Esophagus muscularis mucosa (tissue), 4 donors: ENCODE data around the gene TAS2R3. TPM values are rescaled to one million over a fixed set of nuclear protein-coding genes. Genes with fewer than 3 reads are reported as not detected.

ENCODE experiments used
- DNase-seq: peaks from one replicate; pipeline ENCODE4 v3.0.0-alpha.2; 2017; ENCODE audit errors: extremely low spot score
- H3K27ac ChIP-seq, 4 donors: fragments of 200-600 bp; sonication (generic); replicated peaks in 1 of 4; 1 replicate in 3 of 4; 2 replicates in 1 of 4; pipeline ENCODE4 v1.5.1; 2016 to 2019; ENCODE audit warnings: mild to moderate bottlenecking in 1 of 4
- H3K27me3 ChIP-seq, 4 donors: fragments of 200-600 bp; sonication (generic); one replicate each; pipeline versions ENCODE4 v1.5.1 to v1.6.0; 2016 to 2019
- H3K36me3 ChIP-seq, 4 donors: fragments of 200-600 bp; sonication (generic); one replicate each; pipeline ENCODE4 v1.5.1; 2016 to 2019
- H3K4me1 ChIP-seq, 4 donors: fragments of 200-600 bp; sonication (generic); one replicate each; pipeline ENCODE4 v1.5.1; 2016 to 2019
- H3K4me3 ChIP-seq, 4 donors: fragments of 200-600 bp; sonication (generic); 1 replicate in 2 of 4; 2 replicates in 2 of 4; pipeline ENCODE4 v1.5.1; 2016 to 2019; ENCODE audit warnings: mild to moderate bottlenecking in 4 of 4, moderate library complexity in 1 of 4
- H3K9me3 ChIP-seq, 4 donors: fragments of 200-600 bp; sonication (generic); 1 replicate in 3 of 4; 2 replicates in 1 of 4; pipeline ENCODE4 v1.5.1; 2016 to 2019
- CTCF ChIP-seq, 3 experiments: fragments of 200-600 bp in 2 of 3; fragments of 450-650 bp in 1 of 3; sonication (generic) in 2 of 3; IDR thresholded peaks; one replicate each; pipeline ENCODE4 v1.5.1; 2017 to 2019; ENCODE audit warnings: antibody characterized with exemption in 3 of 3, mild to moderate bottlenecking in 2 of 3, moderate library complexity in 1 of 3
- EP300 ChIP-seq: sonication (generic); formaldehyde crosslinking; IDR thresholded peaks from one replicate; pipeline ENCODE4 v1.6.1; 2017; ENCODE audit warnings: antibody characterized with exemption
- POLR2A ChIP-seq: fragments of 450-650 bp; IDR thresholded peaks from one replicate; pipeline ENCODE4 v1.6.1; 2017; ENCODE audit warnings: antibody characterized with exemption, moderate library complexity, mild to moderate bottlenecking, low read depth
- POLR2AphosphoS5 ChIP-seq, 2 donors: sonication (generic); formaldehyde crosslinking; IDR thresholded peaks; one replicate each; pipeline ENCODE4 v1.6.1; 2017; ENCODE audit warnings: antibody characterized with exemption in 2 of 2
- WGBS: methylation state at CpG from one replicate; pipeline ENCODE4 v1.1.5; 2018; 5-methylcytosine and 5-hydroxymethylcytosine counted together
- intact Hi-C: fragments of 100-400 bp; cut with DNase I; formaldehyde crosslinking; loops from one replicate; pipeline ENCODE4 v1.15.1; 2023
- total RNA-seq, 4 donors: library from RNA; depleted of rRNA; stranded (reverse); fragments of >200 nt; gene quantifications; one replicate each; pipeline versions ENCODE4 v1.1.0 to v1.2.1, GENCODE V29; 2016

TAS2R3 gene
- total RNA-seq, 4 donors from 2014 or later, result 2.1 TPM; not detected in 3

- intact Hi-C loops, result no loop called here
- no peak for TF ChIP-seq EP300
- no peak for TF ChIP-seq POLR2A
- TF ChIP-seq CTCF (IDR thresholded peaks at IDR 0.05), result no peak
- no peak for TF ChIP-seq POLR2AphosphoS5 (IDR thresholded peaks at IDR 0.05)
- no peaks in the 10 kb centered on the region for H3K9me3 ChIP-seq
These were observed 46.4 kb upstream of the TAS2R3 start for GRCh38 chr7:141717450-141717849.

GRCh38 chr7:141722529-141722928, 41.4 kb upstream of the TAS2R3 start:
- no peak for TF ChIP-seq POLR2A
- no peak for TF ChIP-seq POLR2AphosphoS5 (IDR thresholded peaks at IDR 0.05)
- no peak for TF ChIP-seq EP300
- no peak for TF ChIP-seq CTCF (IDR thresholded peaks at IDR 0.05)
- Histone ChIP-seq H3K27ac (no peak overlapping the region), H3K9me3 (no peaks in the 10 kb centered on the region), H3K4me3 (no peak overlapping the region), H3K36me3 (no peaks in the 10 kb centered on the region), H3K27me3 (no peaks in the 10 kb centered on the region), H3K4me1 (no peaks in the 10 kb centered on the region)
- DNase-seq, result no peak
- WGBS, result 91% methylated on average over 2 of the region's 2 CpGs
- intact Hi-C loops, result no loop called here

More at GRCh38 chr7:141717450-141717849, 46.4 kb upstream of the TAS2R3 start:
- Histone ChIP-seq H3K27ac (no peak overlapping the region), H3K4me3 (no peak overlapping the region), H3K36me3 (no peaks in the 10 kb centered on the region), H3K4me1 (no peaks in the 10 kb centered on the region), H3K27me3 (no peaks in the 10 kb centered on the region)
- no peak for DNase-seq
- 96% methylated on average over 1 of the region's 1 CpG for WGBS

- 100% methylated on average over 1 of the region's 1 CpG for WGBS
- Histone ChIP-seq H3K4me3 (no peak overlapping the region), H3K27ac (no peak overlapping the region), H3K9me3 (no peaks in the 10 kb centered on the region), H3K4me1 (no peaks in the 10 kb centered on the region), H3K36me3 (no peaks in the 10 kb centered on the region), H3K27me3 (no peaks in the 10 kb centered on the region)
- intact Hi-C loops, result no loop called here
- DNase-seq, result no peak
- TF ChIP-seq CTCF (IDR thresholded peaks at IDR 0.05), result no peak
- TF ChIP-seq EP300, result no peak
- no peak for TF ChIP-seq POLR2AphosphoS5 (IDR thresholded peaks at IDR 0.05)
- no peak for TF ChIP-seq POLR2A
These were observed 34.9 kb upstream of the TAS2R3 start for GRCh38 chr7:141729020-141729419.

- H3K27ac ChIP-seq, result no peak overlapping the region
- intact Hi-C loops, result no loop called here
- 71% methylated on average over 24 of the region's 24 CpGs for WGBS
These were observed 32.3 kb upstream of the TAS2R3 start for GRCh38 chr7:141731476-141732149.

More at GRCh38 chr7:141731476-141732149, 32.3 kb upstream of the TAS2R3 start:
- no peak for TF ChIP-seq CTCF (IDR thresholded peaks at IDR 0.05)
- TF ChIP-seq POLR2AphosphoS5 (IDR thresholded peaks at IDR 0.05), result no peak
- TF ChIP-seq POLR2A, result no peak
- TF ChIP-seq EP300, result no peak
- H3K36me3 ChIP-seq, result no peaks in the 10 kb centered on the region
- H3K9me3 ChIP-seq, result no peaks in the 10 kb centered on the region
- H3K4me1 ChIP-seq, result no peaks in the 10 kb centered on the region
- H3K27me3 ChIP-seq, result no peaks in the 10 kb centered on the region
- no peak for DNase-seq
- H3K4me3 ChIP-seq, result no peak overlapping the region
